ENCODE data around the gene CLDN19. TPM values are rescaled to one million over a fixed set of nuclear protein-coding genes. Genes with fewer than 3 reads are reported as not detected.

The CLDN19 gene
- total RNA-seq, 1 experiment from 2014 or later, result 12.5 TPM

- Histone ChIP-seq H2BK120ac (ENCODE audit: low read depth, low read length, poor library complexity, severe bottlenecking) (no peak overlapping the region), H3K56ac (ENCODE audit: insufficient read length, low read depth, low read length) (no peak overlapping the region), H3K27me3 (ENCODE audit: insufficient read depth, low read length) (no peaks in the 10 kb centered on the region), H3K4me1 (ENCODE audit: insufficient read depth, low read length) (no peaks in the 10 kb centered on the region; the same call in 1 of the 2 replicates), H4K5ac (ENCODE audit: insufficient read length, low read depth, low read length) (no peak overlapping the region), H3K9ac (ENCODE audit: extremely low read depth, insufficient read length, low read length) (no peak overlapping the region), H4K20me1 (ENCODE audit: control insufficient read depth, insufficient read depth, insufficient read length) (no peaks in the 10 kb centered on the region), H3K4ac (ENCODE audit: low read depth, low read length) (no peak overlapping the region), H3K9me3 (ENCODE audit: control insufficient read depth, low read depth, low read length) (no peaks in the 10 kb centered on the region), H3K27ac (ENCODE audit: insufficient read length, low read depth, low read length) (no peak overlapping the region), H4K91ac (ENCODE audit: insufficient read length, low read depth, low read length) (no peak overlapping the region), H3K79me1 (ENCODE audit: insufficient read depth, low read depth, low read length, poor library complexity, severe bottlenecking) (peaks cover 4% of the 10 kb centered on the region), H2BK15ac (ENCODE audit: low read depth, low read length) (no peak overlapping the region), H2AK5ac (ENCODE audit: insufficient read length, low read length) (no peak overlapping the region), H3K14ac (ENCODE audit: insufficient read depth, low read length) (no peak overlapping the region), H2BK12ac (ENCODE audit: insufficient read length, low read depth, low read length) (no peak overlapping the region), H3K18ac (ENCODE audit: insufficient read length, low read depth, low read length) (no peak overlapping the region), H3K23ac (ENCODE audit: insufficient read length, low read depth, low read length) (no peak overlapping the region), H3K23me2 (ENCODE audit: insufficient read length, low read depth, low read length, poor library complexity, severe bottlenecking) (no peaks in the 10 kb centered on the region), H3K79me2 (ENCODE audit: insufficient read depth, low read length) (peaks cover 84% of the 10 kb centered on the region), H2AFZ (ENCODE audit: low read length) (no peak overlapping the region), H3K4me2 (ENCODE audit: insufficient read depth, insufficient read length, low read length) (no peak overlapping the region), H4K8ac (replicated peaks; ENCODE audit: insufficient read length, low read depth, low read length) (no peak overlapping the region), H2BK5ac (ENCODE audit: insufficient read length, low read length) (no peak overlapping the region), H3T11ph (ENCODE audit: low read length) (no peak overlapping the region), H2BK20ac (ENCODE audit: low read depth, low read length, poor library complexity, severe bottlenecking) (no peak overlapping the region)
- DNase-seq, result no peak
- WGBS (ENCODE audit: extremely low coverage, insufficient read length, low lambda C conversion rate), result no CpG with 5 or more reads among the region's 3 CpGs
- no peaks in the 10 kb centered on the region for H3K9me3 Mint-ChIP-seq
- H3K4me1 Mint-ChIP-seq, result peaks cover 60 to 67% of the 10 kb centered on the region in 2 experiments
- no peak for TF ChIP-seq CTCF (conservative IDR thresholded peaks at IDR 0.05)
- H3K4me3 Mint-ChIP-seq, result no peak overlapping the region
- no peaks in the 10 kb centered on the region for H3K27me3 Mint-ChIP-seq (ENCODE audit: low read depth)
- no peak overlapping the region; a peak in 1 of 7 replicates for H3K27ac Mint-ChIP-seq
- H3K36me3 Mint-ChIP-seq (ENCODE audit: insufficient read depth in 1 of 3, low read depth in 3 of 3), result peaks cover 17 to 58% (median 51%) of the 10 kb centered on the region in 3 experiments
Measured at GRCh38 chr1:42689912-42690311, 50.1 kb downstream of the CLDN19 start.

All from H9 (cell line).